D341Med (cell line): Measurements from ENCODE around the gene IL1RAPL2.
"Not testable (repeated sequence)": the region's sequence is repeated elsewhere in the genome, so short reads cannot be mapped to it uniquely, and the experiment has no call there.

Experiments
- DNase-seq: peaks from one replicate; pipeline ENCODE4 v3.0.0; 2012; ENCODE audit warnings: low spot score

The IL1RAPL2 gene

GRCh38 chrX:104854790-104855340 is 288.9 kb downstream of the IL1RAPL2 start:
- no peak for DNase-seq

GRCh38 chrX:104863466-104863865 is 297.5 kb downstream of the IL1RAPL2 start:
- no peak for DNase-seq

- no peak for DNase-seq
These were observed 298.3 kb downstream of the IL1RAPL2 start for GRCh38 chrX:104864296-104864695.

- DNase-seq, result no peak
These were observed 311.5 kb downstream of the IL1RAPL2 start for GRCh38 chrX:104877504-104877903.

- no peak for DNase-seq
These were observed 336.1 kb downstream of the IL1RAPL2 start for GRCh38 chrX:104902070-104902469.

GRCh38 chrX:104909694-104910093 is 343.7 kb downstream of the IL1RAPL2 start:
- DNase-seq, result not testable (repeated sequence)

- peak; percentile 8 for DNase-seq
These were observed 347.3 kb downstream of the IL1RAPL2 start for GRCh38 chrX:104913348-104913747.

- DNase-seq, result not testable (repeated sequence)
These were observed 348.7 kb downstream of the IL1RAPL2 start for GRCh38 chrX:104914686-104915085.

- no peak for DNase-seq
These were observed 352.1 kb downstream of the IL1RAPL2 start for GRCh38 chrX:104918122-104918521.

GRCh38 chrX:104921584-104922205 is 355.7 kb downstream of the IL1RAPL2 start:
- peak; percentile 3 for DNase-seq

GRCh38 chrX:104922206-104922621 is 356.2 kb downstream of the IL1RAPL2 start:
- peak; percentile 48 for DNase-seq

- no peak for DNase-seq
These were observed 363.3 kb downstream of the IL1RAPL2 start for GRCh38 chrX:104929324-104929723.

- no peak for DNase-seq
These were observed 369.6 kb downstream of the IL1RAPL2 start for GRCh38 chrX:104935581-104935980.

- no peak for DNase-seq
These were observed 387.3 kb downstream of the IL1RAPL2 start for GRCh38 chrX:104953251-104953650.

GRCh38 chrX:104961926-104962325 is 395.9 kb downstream of the IL1RAPL2 start:
- no peak for DNase-seq

- DNase-seq, result no peak
These were observed 402.2 kb downstream of the IL1RAPL2 start for GRCh38 chrX:104968241-104968640.

GRCh38 chrX:104972737-104973136 is 406.7 kb downstream of the IL1RAPL2 start:
- no peak for DNase-seq

- no peak for DNase-seq
These were observed 421.1 kb downstream of the IL1RAPL2 start for GRCh38 chrX:104987063-104987462.

GRCh38 chrX:104988038-104988437 is 422.0 kb downstream of the IL1RAPL2 start:
- no peak for DNase-seq

- no peak for DNase-seq
These were observed 429.5 kb downstream of the IL1RAPL2 start for GRCh38 chrX:104995546-104995945.

GRCh38 chrX:105006103-105006502 is 440.1 kb downstream of the IL1RAPL2 start:
- DNase-seq, result no peak

GRCh38 chrX:105006996-105007395 is 441.0 kb downstream of the IL1RAPL2 start:
- DNase-seq, result no peak

GRCh38 chrX:105013719-105014118 is 447.7 kb downstream of the IL1RAPL2 start:
- DNase-seq, result no peak

- DNase-seq, result no peak
These were observed 451.6 kb downstream of the IL1RAPL2 start for GRCh38 chrX:105017641-105018040.
